ENCODE results near the gene WWTR1. TPM values are rescaled to one million over a fixed set of nuclear protein-coding genes. Genes with fewer than 3 reads are reported as not detected.

The WWTR1 gene
- total and polyA plus RNA-seq, 2 of the 8 experiments (the other 6 are each of a cell fraction or from before 2014, with no cell fraction given), result 15.7 to 18.6 TPM

GRCh38 chr3:149618151-149619123, 39.4 kb downstream of the WWTR1 start:
- no peak overlapping the region for H3K18ac ChIP-seq (ENCODE audit: extremely low read depth, low read length)
- DNase-seq (ENCODE audit: low read depth in 1 of 2, low spot score in 2 of 2) (no peak), FAIRE-seq (no peak)
- POLR2A ChIA-PET (ENCODE audit: partially characterized antibody), result interaction anchor here (1.0 to 2.6 kb wide), 2 partner anchors 39 to 49 kb away, joined by 3 to 8 read pairs; partner anchors contain the start of gene WWTR1
- no peak overlapping the region for H3K4me2 ChIP-seq (ENCODE audit: insufficient read depth in 1 of 2, low read depth in 2 of 2, low read length in 2 of 2)
- CTCF ChIA-PET (ENCODE audit: partially characterized antibody), result interaction anchor here (0.6 to 1.5 kb wide), 4 partner anchors 14 to 526 kb away, joined by 3 to 4 read pairs (median 3); no protein-coding TSS in a partner anchor
- no peak overlapping the region for H4K5ac ChIP-seq (ENCODE audit: insufficient read length, low read depth, low read length)
- 79% methylated on average over 15 of the region's 15 CpGs; no CpG with 5 or more reads in 1 of the 2 experiments for WGBS, 2 experiments (ENCODE audit: extremely low coverage in 1 of 2, insufficient coverage in 1 of 2, insufficient read length in 1 of 2, insufficient replicate concordance in 2 of 2, low coverage in 1 of 2, low lambda C conversion rate in 2 of 2, missing lambda C conversion rate in 1 of 2)
- no peaks in the 10 kb centered on the region for H3K9me3 ChIP-seq (ENCODE audit: insufficient read depth in 2 of 2, low read depth in 1 of 2, low read length in 1 of 2)
- no peak overlapping the region for H3K4ac ChIP-seq (replicated peaks; ENCODE audit: insufficient read length, low read depth, low read length)
- no peak overlapping the region for H3K9ac ChIP-seq (replicated peaks in 1 of 4; ENCODE audit: extremely low read depth in 1 of 4, low read depth in 3 of 4, low read length in 3 of 4)
- peaks cover 0 to 8% (median 4%) of the 10 kb centered on the region in 4 experiments; a peak in 4 of 7 replicates for H3K4me1 ChIP-seq (replicated peaks in 1 of 4; ENCODE audit: control insufficient read depth in 3 of 4, insufficient read depth in 4 of 4, low read length in 3 of 4)
- H3K56ac ChIP-seq (replicated peaks; ENCODE audit: insufficient read length, low read depth, low read length), result no peak overlapping the region
- 0 out of 2 replicates have a peak overlapping the region, but pooled peaks have one; percentile 15 for H2BK20ac ChIP-seq (ENCODE audit: low read length)
- H2AK5ac ChIP-seq (ENCODE audit: low read depth, low read length), result no peak overlapping the region
- H2BK15ac ChIP-seq (ENCODE audit: low read length), result peak overlapping the region; percentile 20; the same call in 1 of the 2 replicates
- no peak overlapping the region for H2BK120ac ChIP-seq (replicated peaks; ENCODE audit: low read depth, low read length)
- H3K27ac ChIP-seq (ENCODE audit: low read depth, low read length), result no peak overlapping the region
- H2BK12ac ChIP-seq (ENCODE audit: low read depth, low read length), result no peak overlapping the region
- H2AFZ ChIP-seq (ENCODE audit: low read length), result no peak overlapping the region
- no peaks in the 10 kb centered on the region for H3K27me3 ChIP-seq (replicated peaks in 1 of 4; ENCODE audit: control insufficient read depth in 3 of 4, extremely low read depth in 1 of 4, insufficient read depth in 3 of 4, low read length in 3 of 4)
- peaks cover 0 to 40% of the 10 kb centered on the region in 2 experiments; a peak in 2 of 4 replicates for H3K79me2 ChIP-seq (ENCODE audit: control insufficient read depth in 1 of 2, insufficient read depth in 2 of 2, low read length in 2 of 2)
- H3K79me1 ChIP-seq (ENCODE audit: low read depth, low read length), result peaks cover 4% of the 10 kb centered on the region; the same call in 1 of the 2 replicates
- H3K23me2 ChIP-seq (ENCODE audit: low read depth, low read length), result no peaks in the 10 kb centered on the region
- H4K8ac ChIP-seq (ENCODE audit: extremely low read depth, insufficient read depth, low read length), result no peak overlapping the region
- no peaks in the 10 kb centered on the region for H3K36me3 ChIP-seq (ENCODE audit: control insufficient read depth in 2 of 4, insufficient read depth in 4 of 4, low read length in 3 of 4)
- no peak overlapping the region for H3K23ac ChIP-seq (ENCODE audit: insufficient read length)
- no peak overlapping the region for H3K4me3 ChIP-seq (ENCODE audit: extremely low read depth in 1 of 4, insufficient read depth in 2 of 4, low read depth in 3 of 4, low read length in 4 of 4)
- no peaks in the 10 kb centered on the region for H4K20me1 ChIP-seq (replicated peaks in 1 of 2; ENCODE audit: control insufficient read depth in 1 of 2, insufficient read depth in 2 of 2, low read length in 2 of 2)
- no peak overlapping the region for H4K91ac ChIP-seq (replicated peaks; ENCODE audit: insufficient read length, low read length)
- H3K14ac ChIP-seq (ENCODE audit: insufficient read length), result no peak overlapping the region
- H2BK5ac ChIP-seq (ENCODE audit: low read depth, low read length), result no peak overlapping the region
- TF ChIP-seq POU5F1 (IDR thresholded peaks at IDR 0.05; ENCODE audit: low read depth, low read length) (no peak), SP4 (IDR thresholded peaks at IDR 0.05; ENCODE audit: low read length) (no peak), CHD2 (IDR thresholded peaks at IDR 0.05; ENCODE audit: low read length) (no peak), SIX5 (IDR thresholded peaks at IDR 0.05; ENCODE audit: low read depth, low read length) (no peak), FOSL1 (IDR thresholded peaks at IDR 0.05; ENCODE audit: insufficient read depth, low read depth, low read length) (no peak), SAP30 (IDR thresholded peaks at IDR 0.05; ENCODE audit: insufficient read depth, insufficient replicate concordance, low read length) (no peak), PHF8 (conservative IDR thresholded peaks at IDR 0.05; ENCODE audit: low read depth, low read length) (no peak), EGR1 (IDR thresholded peaks at IDR 0.05; ENCODE audit: borderline replicate concordance, low read depth, low read length) (no peak), ASH2L (IDR thresholded peaks at IDR 0.05; ENCODE audit: low read length) (no peak), TEAD4 (IDR thresholded peaks at IDR 0.05; ENCODE audit: low read depth, low read length) (no peak), KDM5A (IDR thresholded peaks at IDR 0.05; ENCODE audit: low read length) (no peak), BCL11A (IDR thresholded peaks at IDR 0.05; ENCODE audit: low read depth in 2 of 2, low read length in 2 of 2) (no peak)
